GM19438 (cell line): ENCODE results near the gene CFHR5.
"Not testable (repeated sequence)": the region's sequence is repeated elsewhere in the genome, so short reads cannot be mapped to it uniquely, and the experiment has no call there.

Source experiments
- ATAC-seq: cut with Tn5 transposase; IDR thresholded peaks from one replicate; pipeline ENCODE4 v1.9.1; 2021; ENCODE audit warnings: low read depth; ENCODE audit not compliant: unreplicated experiment

CFHR5 gene

GRCh38 chr1:196977278-196977677 is at the start of gene CFHR5:
Gene CFHR5, plus strand, starts transcription at chr1:196977556. Its CDS starts 109 bp downstream, at chr1:196977665.
- ATAC-seq: no peak

- not testable (repeated sequence) for ATAC-seq
Observed at GRCh38 chr1:196932853-196933252, 44.5 kb upstream of the CFHR5 start.

- ATAC-seq: no peak
Observed at GRCh38 chr1:196933531-196934189, 43.7 kb upstream of the CFHR5 start.

- ATAC-seq: not testable (repeated sequence)
Observed at GRCh38 chr1:196941474-196941873, 35.9 kb upstream of the CFHR5 start.

- not testable (repeated sequence) for ATAC-seq
Observed at GRCh38 chr1:196943568-196943967, 33.8 kb upstream of the CFHR5 start, which contains the start of gene CFHR2. Gene CFHR2, plus strand, starts transcription at chr1:196943738. Its CDS starts 143 bp downstream, at chr1:196943881.

- ATAC-seq: peak; percentile 67
Observed at GRCh38 chr1:196951711-196952394, 25.5 kb upstream of the CFHR5 start.

GRCh38 chr1:196954778-196955177 is 22.6 kb upstream of the CFHR5 start:
- no peak for ATAC-seq

- no peak for ATAC-seq
Observed at GRCh38 chr1:196955926-196956325, 21.4 kb upstream of the CFHR5 start.

GRCh38 chr1:196960854-196961253 is 16.5 kb upstream of the CFHR5 start:
- ATAC-seq: no peak

GRCh38 chr1:196970182-196970581 is 7.2 kb upstream of the CFHR5 start:
- ATAC-seq: no peak

GRCh38 chr1:196976278-196976677 is 1.1 kb upstream of the CFHR5 start:
- ATAC-seq: no peak

GRCh38 chr1:196980859-196981258 is 3.5 kb downstream of the CFHR5 start:
- no peak for ATAC-seq

GRCh38 chr1:196982247-196982646 is 4.9 kb downstream of the CFHR5 start:
- ATAC-seq: not testable (repeated sequence)

GRCh38 chr1:196991919-196992651 is 14.7 kb downstream of the CFHR5 start:
- ATAC-seq: not testable (repeated sequence)

- ATAC-seq: no peak
Observed at GRCh38 chr1:196993916-196994315, 16.6 kb downstream of the CFHR5 start.

GRCh38 chr1:196997423-196997822 is 20.1 kb downstream of the CFHR5 start:
- no peak for ATAC-seq

GRCh38 chr1:197001828-197002227 is 24.5 kb downstream of the CFHR5 start:
- ATAC-seq: no peak

- ATAC-seq: no peak
Observed at GRCh38 chr1:197003132-197003531, 25.8 kb downstream of the CFHR5 start.

GRCh38 chr1:197008861-197009260 is 31.5 kb downstream of the CFHR5 start:
- ATAC-seq: no peak

- no peak for ATAC-seq
Observed at GRCh38 chr1:197011614-197012013, 34.3 kb downstream of the CFHR5 start.

GRCh38 chr1:197013234-197013633 is 35.9 kb downstream of the CFHR5 start:
- ATAC-seq: no peak
